Measurements from ENCODE around the gene SALL3.

The SALL3 gene

DNA sequence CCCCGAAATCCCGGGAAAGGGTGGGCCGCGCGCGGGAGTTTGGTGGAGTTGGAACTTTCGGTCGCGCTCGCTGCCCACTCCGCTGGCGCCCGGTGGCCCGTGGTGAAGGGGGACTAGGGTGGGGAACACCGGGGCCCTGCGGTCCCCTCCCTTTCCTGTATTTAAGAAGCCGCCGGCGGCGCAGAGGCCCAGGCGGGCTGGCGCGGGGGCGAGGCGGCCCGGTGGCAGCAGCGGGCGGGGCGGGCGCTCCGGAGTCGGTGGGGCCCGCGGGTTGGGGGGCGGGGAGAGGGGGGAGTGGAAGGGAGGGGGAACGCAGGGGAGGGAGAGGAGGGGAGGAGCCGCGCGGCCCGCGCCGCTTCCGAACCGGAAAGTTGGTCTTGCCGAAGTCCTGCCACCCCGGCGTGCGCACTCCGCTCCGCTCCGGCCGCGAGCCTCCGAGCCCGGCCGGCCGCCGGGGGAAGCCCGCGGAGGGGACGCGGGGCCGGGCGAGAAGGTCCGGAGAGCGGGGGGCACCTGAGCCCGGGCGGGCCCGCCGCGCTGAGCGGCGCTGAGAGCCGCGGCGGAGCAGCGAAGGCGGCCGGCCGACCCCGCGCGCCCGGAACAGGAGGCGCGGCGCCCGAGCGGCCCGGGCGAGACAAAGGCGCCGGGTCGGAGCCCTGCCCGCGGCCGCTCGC, 425 bp upstream of the SALL3 start:
- Histone ChIP-seq H3K9me3 (replicated peaks; ENCODE audit: insufficient read depth, low read length) (no peaks in the 10 kb centered on the region), H3K79me2 (ENCODE audit: low read length) (no peaks in the 10 kb centered on the region), H3K4me1 (ENCODE audit: low read length) (no peaks in the 10 kb centered on the region), H3F3A (ENCODE audit: insufficient read depth, low read length) (no peaks in the 10 kb centered on the region), H3K4me3 (ENCODE audit: low read length) (no peak overlapping the region), H3K4me2 (ENCODE audit: low read depth, low read length) (no peak overlapping the region), H3K27ac (ENCODE audit: low read length) (no peak overlapping the region), H3K9me2 (replicated peaks; ENCODE audit: insufficient read depth, low read length) (no peaks in the 10 kb centered on the region), H4K20me1 (ENCODE audit: insufficient read depth, low read length) (no peaks in the 10 kb centered on the region), H3K27me3 (replicated peaks; ENCODE audit: insufficient read depth, low read length) (no peaks in the 10 kb centered on the region), H2AFZ (ENCODE audit: low read length) (no peak overlapping the region), H3K9ac (ENCODE audit: low read length) (no peak overlapping the region), H3K36me3 (replicated peaks; ENCODE audit: insufficient read depth, low read length) (no peaks in the 10 kb centered on the region)
- TF ChIP-seq EZH2phosphoT487 (IDR thresholded peaks at IDR 0.05; ENCODE audit: low read length) = no peak
- no peak for TF ChIP-seq EZH2 (optimal IDR thresholded peaks at IDR 0.05; ENCODE audit: low read depth, low read length)
- TF ChIP-seq, protein P1, sequence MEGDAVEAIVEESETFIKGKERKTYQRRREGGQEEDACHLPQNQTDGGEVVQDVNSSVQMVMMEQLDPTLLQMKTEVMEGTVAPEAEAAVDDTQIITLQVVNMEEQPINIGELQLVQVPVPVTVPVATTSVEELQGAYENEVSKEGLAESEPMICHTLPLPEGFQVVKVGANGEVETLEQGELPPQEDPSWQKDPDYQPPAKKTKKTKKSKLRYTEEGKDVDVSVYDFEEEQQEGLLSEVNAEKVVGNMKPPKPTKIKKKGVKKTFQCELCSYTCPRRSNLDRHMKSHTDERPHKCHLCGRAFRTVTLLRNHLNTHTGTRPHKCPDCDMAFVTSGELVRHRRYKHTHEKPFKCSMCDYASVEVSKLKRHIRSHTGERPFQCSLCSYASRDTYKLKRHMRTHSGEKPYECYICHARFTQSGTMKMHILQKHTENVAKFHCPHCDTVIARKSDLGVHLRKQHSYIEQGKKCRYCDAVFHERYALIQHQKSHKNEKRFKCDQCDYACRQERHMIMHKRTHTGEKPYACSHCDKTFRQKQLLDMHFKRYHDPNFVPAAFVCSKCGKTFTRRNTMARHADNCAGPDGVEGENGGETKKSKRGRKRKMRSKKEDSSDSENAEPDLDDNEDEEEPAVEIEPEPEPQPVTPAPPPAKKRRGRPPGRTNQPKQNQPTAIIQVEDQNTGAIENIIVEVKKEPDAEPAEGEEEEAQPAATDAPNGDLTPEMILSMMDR (IDR thresholded peaks at IDR 0.05; ENCODE audit: low read length) = no peak
- DNase-seq = no peak

DNA sequence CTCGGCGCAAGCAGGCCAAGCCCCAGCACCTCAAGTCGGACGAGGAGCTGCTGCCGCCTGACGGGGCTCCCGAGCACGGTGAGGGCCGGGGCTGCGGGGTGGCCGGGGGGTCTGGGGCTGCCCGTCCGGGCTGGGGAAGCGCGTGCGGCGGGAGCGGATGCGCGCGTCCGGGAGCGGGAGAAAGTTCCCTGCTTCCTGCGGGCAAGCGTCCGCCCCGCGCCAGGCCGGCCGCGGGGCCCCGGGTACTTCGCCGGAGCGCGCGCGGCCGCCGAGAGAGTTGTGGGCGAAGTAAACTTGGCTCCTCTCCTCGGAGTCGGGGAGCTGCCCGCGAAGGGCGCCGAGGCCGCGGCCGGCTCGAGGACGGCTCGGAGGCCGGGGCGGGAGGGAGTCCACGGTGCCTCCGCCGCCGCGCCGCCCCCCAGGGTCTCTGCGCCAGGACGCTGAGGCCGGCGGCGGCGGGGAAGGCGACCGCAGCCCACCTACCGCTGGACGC, 707 bp downstream of the SALL3 start:
- no peaks in the 10 kb centered on the region for H3K27me3 ChIP-seq (replicated peaks; ENCODE audit: insufficient read depth, low read length)
- no peaks in the 10 kb centered on the region for H3F3A ChIP-seq (ENCODE audit: insufficient read depth, low read length)
- H3K27ac ChIP-seq (ENCODE audit: low read length) = no peak overlapping the region
- no peak for DNase-seq
- H3K9me3 ChIP-seq (replicated peaks; ENCODE audit: insufficient read depth, low read length) = no peaks in the 10 kb centered on the region
- no peak overlapping the region for H3K4me3 ChIP-seq (ENCODE audit: low read length)
- no peak overlapping the region for H3K4me2 ChIP-seq (ENCODE audit: low read depth, low read length)
- no peaks in the 10 kb centered on the region for H4K20me1 ChIP-seq (ENCODE audit: insufficient read depth, low read length)
- no peak overlapping the region for H2AFZ ChIP-seq (ENCODE audit: low read length)
- no peak overlapping the region for H3K9ac ChIP-seq (ENCODE audit: low read length)
- no peaks in the 10 kb centered on the region for H3K9me2 ChIP-seq (replicated peaks; ENCODE audit: insufficient read depth, low read length)
- no peak for TF ChIP-seq EZH2phosphoT487 (IDR thresholded peaks at IDR 0.05; ENCODE audit: low read length)
- no peak for TF ChIP-seq EZH2 (optimal IDR thresholded peaks at IDR 0.05; ENCODE audit: low read depth, low read length)
- TF ChIP-seq, protein P1 (IDR thresholded peaks at IDR 0.05; ENCODE audit: low read length) = no peak
- H3K4me1 ChIP-seq (ENCODE audit: low read length) = no peaks in the 10 kb centered on the region
- no peaks in the 10 kb centered on the region for H3K36me3 ChIP-seq (replicated peaks; ENCODE audit: insufficient read depth, low read length)
- H3K79me2 ChIP-seq (ENCODE audit: low read length) = no peaks in the 10 kb centered on the region

DNA sequence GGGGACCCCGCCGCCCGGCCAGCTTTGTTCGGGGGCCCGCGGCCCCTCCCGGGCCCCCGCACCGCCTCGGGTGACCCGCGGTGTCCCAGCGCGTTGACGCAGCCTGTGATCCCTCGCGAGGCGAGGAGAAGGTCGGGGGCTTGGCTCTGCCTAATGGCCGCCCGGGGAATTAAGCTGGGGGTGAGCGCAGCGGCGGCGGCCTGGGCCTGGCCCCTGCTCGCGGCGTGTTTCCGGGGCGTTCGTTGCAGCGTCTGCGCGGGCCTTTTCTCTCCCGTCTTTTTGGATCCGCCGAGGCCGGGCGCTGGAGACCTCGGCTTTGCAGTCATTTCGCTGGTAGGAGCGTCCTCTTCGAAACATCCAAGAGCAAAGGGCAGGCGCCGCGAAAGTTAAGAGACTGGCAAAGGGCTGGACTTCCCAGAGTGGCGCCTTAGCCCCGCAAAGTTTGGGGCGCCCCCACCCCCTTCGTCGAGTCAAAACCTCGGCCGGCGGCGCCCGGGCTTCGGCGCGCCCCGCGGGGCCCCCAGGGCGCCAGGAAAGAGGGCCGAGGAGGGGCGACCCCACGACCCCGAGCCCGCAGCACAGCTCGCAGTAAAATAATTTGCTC, 1.3 kb downstream of the SALL3 start:
- TF ChIP-seq EZH2phosphoT487 (IDR thresholded peaks at IDR 0.05; ENCODE audit: low read length) = no peak
- TF ChIP-seq, protein P1 (IDR thresholded peaks at IDR 0.05; ENCODE audit: low read length) = no peak
- TF ChIP-seq EZH2 (optimal IDR thresholded peaks at IDR 0.05; ENCODE audit: low read depth, low read length) = no peak
- Histone ChIP-seq H3K27ac (ENCODE audit: low read length) (no peak overlapping the region), H2AFZ (ENCODE audit: low read length) (no peak overlapping the region), H3K4me1 (ENCODE audit: low read length) (no peaks in the 10 kb centered on the region), H3K9me3 (replicated peaks; ENCODE audit: insufficient read depth, low read length) (no peaks in the 10 kb centered on the region), H3K27me3 (replicated peaks; ENCODE audit: insufficient read depth, low read length) (no peaks in the 10 kb centered on the region), H3K9ac (ENCODE audit: low read length) (no peak overlapping the region), H3K9me2 (replicated peaks; ENCODE audit: insufficient read depth, low read length) (no peaks in the 10 kb centered on the region), H4K20me1 (ENCODE audit: insufficient read depth, low read length) (no peaks in the 10 kb centered on the region), H3F3A (ENCODE audit: insufficient read depth, low read length) (no peaks in the 10 kb centered on the region), H3K4me2 (ENCODE audit: low read depth, low read length) (no peak overlapping the region), H3K4me3 (ENCODE audit: low read length) (no peak overlapping the region), H3K79me2 (ENCODE audit: low read length) (no peaks in the 10 kb centered on the region), H3K36me3 (replicated peaks; ENCODE audit: insufficient read depth, low read length) (no peaks in the 10 kb centered on the region)
- no peak for DNase-seq
